H1 (cell line): ENCODE measurements around the gene INCENP. TPM values are rescaled to one million over a fixed set of nuclear protein-coding genes. Genes with fewer than 3 reads are reported as not detected.

Experiments
- ATF2 ChIP-seq: IDR thresholded peaks from 2 replicates; pipeline ENCODE4 v1.6.1; 2012; ENCODE audit warnings: low read length, inconsistent platforms
- CTBP2 ChIP-seq: IDR thresholded peaks from 2 replicates; pipeline ENCODE4 v1.7.0; 2011; ENCODE audit warnings: borderline replicate concordance, mild to moderate bottlenecking, moderate library complexity, mixed read lengths, low read length; ENCODE audit not compliant: insufficient read depth, insufficient read length
- RFX5 ChIP-seq: IDR thresholded peaks from 2 replicates; pipeline ENCODE4 v1.6.1; 2011; ENCODE audit warnings: low read depth, low read length, improper control_type of control experiment, borderline replicate concordance
- polyA plus RNA-seq, 7 experiments: library from polyadenylated mRNA; depleted of rRNA in 3 of 7; stranded (reverse) in 5 of 7; unstranded in 2 of 7; fragments of >200 nt in 5 of 7; fragments of 200-250 nt in 2 of 7; gene quantifications; 1 replicate in 5 of 7; 2 replicates in 1 of 7; 4 replicates in 1 of 7; pipeline versions ENCODE4 v1.2.1 to v1.2.3, GENCODE V29; 2011 to 2013; ENCODE audit warnings: missing spikeins in 2 of 7, mixed read lengths in 2 of 7
- total RNA-seq: library from RNA; stranded (reverse); fragmentation: NEBNext Ultra II Directional; extraction: Animal tissue kit (Norgen Biotek cat#: 25700); gene quantifications from 2 replicates; pipeline ENCODE4 v1.2.1, GENCODE V29; 2021

INCENP gene
- total and polyA plus RNA-seq, 2 of the 8 experiments (the other 6 are each of a cell fraction or from before 2014, with no cell fraction given): 25.4 to 132 TPM

GRCh38 chr11:62186195-62186594, 62.4 kb downstream of the INCENP start (continued):
- no peak for TF ChIP-seq ATF2
- no peak for TF ChIP-seq CTBP2
- TF ChIP-seq RFX5: no peak
